RWPE2 (cell line): ENCODE results near the gene OTC.

ENCODE experiments used
- ATAC-seq: fragments of 200-7000 bp; cut with Tn5 transposase; 3 replicates; pipeline ENCODE4 v1.9.1; 2021; ENCODE audit warnings: low read depth
- DNase-seq: peaks from one replicate; pipeline ENCODE4 v3.0.0-alpha.2; 2020; ENCODE audit warnings: low spot score
- H3K27ac ChIP-seq: fragments of 450-650 bp; 2 replicates; pipeline ENCODE4 v1.5.1; 2017; ENCODE audit warnings: mild to moderate bottlenecking; ENCODE audit not compliant: poor library complexity, severe bottlenecking
- H3K27me3 ChIP-seq: fragments of 250-450 bp; sonication (Bioruptor Pico); 2 replicates; pipeline ENCODE4 v1.5.1; 2021; ENCODE audit warnings: mild to moderate bottlenecking, moderate library complexity; ENCODE audit not compliant: insufficient read depth, poor library complexity, severe bottlenecking
- H3K36me3 ChIP-seq: fragments of 250-450 bp; sonication (Bioruptor Pico); 2 replicates; pipeline ENCODE4 v1.5.1; 2020; ENCODE audit warnings: low read depth, mild to moderate bottlenecking, moderate library complexity
- H3K4me1 ChIP-seq: fragments of 250-450 bp; sonication (Bioruptor Pico); 2 replicates; pipeline ENCODE4 v1.5.1; 2021; ENCODE audit warnings: mild to moderate bottlenecking, moderate library complexity; ENCODE audit not compliant: insufficient read depth, poor library complexity, severe bottlenecking
- H3K4me3 ChIP-seq: fragments of 250-450 bp; sonication (Bioruptor Pico); 2 replicates; pipeline ENCODE4 v1.5.1; 2021; ENCODE audit warnings: mild to moderate bottlenecking, moderate library complexity; ENCODE audit not compliant: severe bottlenecking
- H3K9me3 ChIP-seq: fragments of 250-450 bp; sonication (Bioruptor Pico); 2 replicates; pipeline ENCODE4 v1.5.1; 2021; ENCODE audit warnings: mild to moderate bottlenecking, moderate library complexity; ENCODE audit not compliant: severe bottlenecking
- TF ChIP-seq, protein P1 (sequence below): fragments of 450-650 bp; IDR thresholded peaks from one replicate; pipeline ENCODE4 v1.5.1; 2017; ENCODE audit warnings: mild to moderate bottlenecking, moderate library complexity; ENCODE audit not compliant: poor library complexity, severe bottlenecking

OTC gene

DNA sequence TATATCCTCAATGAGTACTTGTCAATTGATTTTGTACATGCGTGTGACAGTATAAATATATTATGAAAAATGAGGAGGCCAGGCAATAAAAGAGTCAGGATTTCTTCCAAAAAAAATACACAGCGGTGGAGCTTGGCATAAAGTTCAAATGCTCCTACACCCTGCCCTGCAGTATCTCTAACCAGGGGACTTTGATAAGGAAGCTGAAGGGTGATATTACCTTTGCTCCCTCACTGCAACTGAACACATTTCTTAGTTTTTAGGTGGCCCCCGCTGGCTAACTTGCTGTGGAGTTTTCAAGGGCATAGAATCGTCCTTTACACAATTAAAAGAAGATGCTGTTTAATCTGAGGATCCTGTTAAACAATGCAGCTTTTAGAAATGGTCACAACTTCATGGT lies at the start of gene OTC:
Gene OTC (plus strand): TSS at position 243 of the 400 bp plus-strand sequence. CDS start 93 bp downstream, at position 336.
- no peak for DNase-seq
- no peak within 1 kb of the TSS for H3K27ac ChIP-seq
- TF ChIP-seq, protein P1, sequence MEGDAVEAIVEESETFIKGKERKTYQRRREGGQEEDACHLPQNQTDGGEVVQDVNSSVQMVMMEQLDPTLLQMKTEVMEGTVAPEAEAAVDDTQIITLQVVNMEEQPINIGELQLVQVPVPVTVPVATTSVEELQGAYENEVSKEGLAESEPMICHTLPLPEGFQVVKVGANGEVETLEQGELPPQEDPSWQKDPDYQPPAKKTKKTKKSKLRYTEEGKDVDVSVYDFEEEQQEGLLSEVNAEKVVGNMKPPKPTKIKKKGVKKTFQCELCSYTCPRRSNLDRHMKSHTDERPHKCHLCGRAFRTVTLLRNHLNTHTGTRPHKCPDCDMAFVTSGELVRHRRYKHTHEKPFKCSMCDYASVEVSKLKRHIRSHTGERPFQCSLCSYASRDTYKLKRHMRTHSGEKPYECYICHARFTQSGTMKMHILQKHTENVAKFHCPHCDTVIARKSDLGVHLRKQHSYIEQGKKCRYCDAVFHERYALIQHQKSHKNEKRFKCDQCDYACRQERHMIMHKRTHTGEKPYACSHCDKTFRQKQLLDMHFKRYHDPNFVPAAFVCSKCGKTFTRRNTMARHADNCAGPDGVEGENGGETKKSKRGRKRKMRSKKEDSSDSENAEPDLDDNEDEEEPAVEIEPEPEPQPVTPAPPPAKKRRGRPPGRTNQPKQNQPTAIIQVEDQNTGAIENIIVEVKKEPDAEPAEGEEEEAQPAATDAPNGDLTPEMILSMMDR: no peak
- no peaks in the 10 kb centered on the region for H3K9me3 ChIP-seq
- no peaks in the 10 kb centered on the region for H3K27me3 ChIP-seq
- no peaks in the 10 kb centered on the region for H3K36me3 ChIP-seq
- no peaks in the 10 kb centered on the region for H3K4me1 ChIP-seq
- no peak within 1 kb of the TSS for H3K4me3 ChIP-seq
- no peak for ATAC-seq

DNA sequence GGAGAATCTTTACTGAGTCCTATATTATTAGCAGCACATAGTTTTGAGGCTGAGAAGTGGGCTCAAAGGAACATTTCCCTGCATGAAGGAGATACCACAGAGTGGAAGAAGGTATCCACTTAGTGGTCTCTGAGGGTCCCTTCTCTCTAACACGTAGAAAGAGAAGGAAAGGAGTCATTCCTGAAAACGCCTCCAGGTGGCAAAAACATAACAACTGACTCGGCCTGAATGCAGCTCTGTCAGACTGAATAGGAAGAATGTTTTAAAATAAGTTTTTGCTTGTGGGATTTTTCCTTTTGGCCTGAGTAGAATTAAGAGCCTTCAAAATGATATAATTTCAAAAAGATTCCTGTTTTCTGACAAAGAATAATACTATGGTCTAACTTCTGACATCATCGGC lies 48.4 kb upstream of the OTC start:
- Histone ChIP-seq H3K36me3 (no peaks in the 10 kb centered on the region), H3K4me1 (no peaks in the 10 kb centered on the region), H3K4me3 (no peak overlapping the region), H3K9me3 (no peaks in the 10 kb centered on the region), H3K27ac (no peak overlapping the region), H3K27me3 (no peaks in the 10 kb centered on the region)
- DNase-seq (no peak), ATAC-seq (0 out of 3 replicates have a peak, but pooled peaks have one; percentile 25)
- TF ChIP-seq, protein P1: peak; percentile 29

- DNase-seq: no peak
- H3K27me3 ChIP-seq: no peaks in the 10 kb centered on the region
- H3K4me3 ChIP-seq: no peak overlapping the region
- no peaks in the 10 kb centered on the region for H3K36me3 ChIP-seq
- H3K9me3 ChIP-seq: no peaks in the 10 kb centered on the region
- no peaks in the 10 kb centered on the region for H3K4me1 ChIP-seq
- ATAC-seq: no peak
- no peak overlapping the region for H3K27ac ChIP-seq
- TF ChIP-seq, protein P1: no peak
Measured at GRCh38 chrX:38305971-38306370, 46.4 kb upstream of the OTC start.

GRCh38 chrX:38311743-38312142 lies 40.7 kb upstream of the OTC start:
- ATAC-seq: no peak
- H3K9me3 ChIP-seq: no peaks in the 10 kb centered on the region
- peaks cover 4% of the 10 kb centered on the region for H3K4me1 ChIP-seq
- H3K36me3 ChIP-seq: no peaks in the 10 kb centered on the region
- no peak for DNase-seq
- no peak overlapping the region for H3K4me3 ChIP-seq
- peak overlapping the region; percentile 41 for H3K27ac ChIP-seq
- H3K27me3 ChIP-seq: no peaks in the 10 kb centered on the region
- TF ChIP-seq, protein P1: no peak

DNA sequence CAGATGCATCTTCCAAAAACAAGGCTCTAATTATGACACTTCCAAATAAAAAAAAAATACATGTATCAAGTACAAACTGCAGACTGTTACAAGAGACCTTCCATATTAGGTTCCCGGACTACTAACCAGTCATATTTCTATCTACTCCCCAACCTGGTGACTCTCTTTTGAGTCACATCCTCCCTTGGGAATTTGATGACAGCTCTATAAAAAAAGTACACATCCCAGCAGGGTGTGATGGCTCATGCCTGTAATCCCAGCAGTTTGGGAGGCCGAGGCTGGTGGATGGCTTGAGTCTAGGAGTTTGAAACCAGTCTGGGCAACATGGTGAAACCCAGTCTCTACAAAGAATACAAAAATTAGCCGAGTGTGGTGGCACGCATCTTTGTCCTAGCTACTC lies 40.0 kb upstream of the OTC start:
- H3K27me3 ChIP-seq: no peaks in the 10 kb centered on the region
- no peak for DNase-seq
- H3K27ac ChIP-seq: peak overlapping the region; percentile 41
- no peaks in the 10 kb centered on the region for H3K36me3 ChIP-seq
- peaks cover 4% of the 10 kb centered on the region for H3K4me1 ChIP-seq
- H3K4me3 ChIP-seq: no peak overlapping the region
- ATAC-seq: peak; percentile 97
- no peaks in the 10 kb centered on the region for H3K9me3 ChIP-seq
- TF ChIP-seq, protein P1: no peak
